NCI-H69 (cell line): ENCODE measurements around the gene COX20.

ENCODE experiments used
- DNase-seq: peaks from one replicate; lab custom pipeline; 2025; lab: John Stamatoyannopoulos, UW

The COX20 gene

GRCh38 chr1:244874974-244875579 lies 39.6 kb downstream of the COX20 start:
- DNase-seq = peak; percentile 95

GRCh38 chr1:244876228-244876910 lies 40.9 kb downstream of the COX20 start:
- DNase-seq = no peak

- no peak for DNase-seq
Observed at GRCh38 chr1:244878681-244879080, 43.2 kb downstream of the COX20 start.

GRCh38 chr1:244881552-244882280 lies 46.3 kb downstream of the COX20 start:
- DNase-seq = no peak

- no peak for DNase-seq
Observed at GRCh38 chr1:244887281-244887680, 51.8 kb downstream of the COX20 start.

- no peak for DNase-seq
Observed at GRCh38 chr1:244893836-244894235, 58.4 kb downstream of the COX20 start.
